Measurements from ENCODE around the gene WDR91. TPM values are rescaled to one million over a fixed set of nuclear protein-coding genes. Genes with fewer than 3 reads are reported as not detected.

The WDR91 gene
- total and polyA plus RNA-seq, 2 donors (not counting 1 experiment from before 2014, with no cell fraction given), result 26.7 to 40.7 TPM

- Histone ChIP-seq H3K9me3 (ENCODE audit: control extremely low read depth in 1 of 3, control insufficient read depth in 2 of 3, insufficient read depth in 1 of 3, low read length in 2 of 3) (no peaks in the 10 kb centered on the region), H3K36me3 (replicated peaks in 1 of 2; ENCODE audit: control extremely low read depth in 1 of 2, control insufficient read depth in 1 of 2, extremely low read depth in 1 of 2, insufficient read depth in 2 of 2, low read length in 1 of 2) (peaks cover 2 to 89% of the 10 kb centered on the region in 2 experiments)
Observed at GRCh38 chr7:135197343-135197742, 14.0 kb downstream of the WDR91 start.

More at GRCh38 chr7:135197343-135197742, 14.0 kb downstream of the WDR91 start:
- Mint-ChIP-seq H3K27me3 (no peaks in the 10 kb centered on the region), H3K4me1 (no peaks in the 10 kb centered on the region), H3K27ac (no peak overlapping the region), H3K4me3 (no peak overlapping the region), H3K9me3 (ENCODE audit: insufficient read depth) (no peaks in the 10 kb centered on the region)
- no peak for TF ChIP-seq CTCF (IDR thresholded peaks at IDR 0.05)
- no peak for TF ChIP-seq EZH2 (IDR thresholded peaks at IDR 0.05; ENCODE audit: borderline replicate concordance, insufficient read depth, low read depth, low read length, poor library complexity, severe bottlenecking)
- ATAC-seq (ENCODE audit: low read depth) (no peak), DNase-seq (no peak)
- 90% methylated on average over 2 of the region's 2 CpGs for WGBS (ENCODE audit: insufficient coverage)
- ChIA-PET CTCF (no interaction called here), POLR2A (no interaction called here)
- no peak overlapping the region for H3K9ac ChIP-seq (ENCODE audit: low read length)
- H3K4me3 ChIP-seq (ENCODE audit: control extremely low read depth in 1 of 5, extremely low read depth in 1 of 5, insufficient read depth in 1 of 5, low read depth in 2 of 5, low read length in 4 of 5), result no peak overlapping the region
- H4K20me1 ChIP-seq (ENCODE audit: control insufficient read depth, insufficient read depth, low read length, poor library complexity, severe bottlenecking), result no peaks in the 10 kb centered on the region
- intact Hi-C loops (cut with micrococcal nuclease), result no loop called here
- H3K27ac ChIP-seq (ENCODE audit: low read length in 2 of 2), result no peak overlapping the region
- H3K79me2 ChIP-seq (ENCODE audit: control insufficient read depth, insufficient read depth, low read length), result no peaks in the 10 kb centered on the region
- no peak overlapping the region for H2AFZ ChIP-seq (ENCODE audit: insufficient read depth, low read depth, low read length, poor library complexity, severe bottlenecking)
- H3K4me1 ChIP-seq (ENCODE audit: control insufficient read depth in 2 of 2, insufficient read depth in 2 of 2, low read length in 2 of 2), result no peaks in the 10 kb centered on the region
- no peak overlapping the region for H3K4me2 ChIP-seq (replicated peaks; ENCODE audit: low read depth, low read length, poor library complexity, severe bottlenecking)
- H3K27me3 ChIP-seq (replicated peaks in 1 of 4; ENCODE audit: control extremely low read depth in 1 of 4, control insufficient read depth in 3 of 4, insufficient read depth in 4 of 4, low read length in 3 of 4), result no peaks in the 10 kb centered on the region
